ENCODE measurements around the gene IL1RAPL2. TPM values are rescaled to one million over a fixed set of nuclear protein-coding genes. Genes with fewer than 3 reads are reported as not detected.
"Not testable (repeated sequence)": the region's sequence is repeated elsewhere in the genome, so short reads cannot be mapped to it uniquely, and the experiment has no call there.

Gene IL1RAPL2
- total and polyA plus RNA-seq, 7 donors, result not detected

- 60 to 92% (median 88%) methylated on average over 1 of the region's 1 CpG for WGBS, 3 donors
- Histone ChIP-seq H3K4me3 (no peak overlapping the region), H3K4me1 (no peaks in the 10 kb centered on the region), H3K27me3 (ENCODE audit: insufficient read depth in 3 of 3, low read length in 2 of 3) (peaks cover 0 to 7% (median 0%) of the 10 kb centered on the region in 3 donors), H3K36me3 (ENCODE audit: insufficient read depth in 1 of 2, low read depth in 1 of 2) (no peaks in the 10 kb centered on the region), H3K9me3 (no peaks in the 10 kb centered on the region), H3K27ac (no peak overlapping the region)
- DNase-seq (no peak), ATAC-seq (peak in 3 of 4 donors; percentile 48 to 64 (median 61))
- no peak for TF ChIP-seq CTCF (IDR thresholded peaks at IDR 0.05)
- intact Hi-C loops (cut with DNase I), result no loop called here
Measured at GRCh38 chrX:105018865-105019264, 452.9 kb downstream of the IL1RAPL2 start.

GRCh38 chrX:105028962-105029361 is 463.0 kb downstream of the IL1RAPL2 start:
- H3K4me3 ChIP-seq; H3K27ac ChIP-seq; H3K27me3 ChIP-seq (ENCODE audit: insufficient read depth in 3 of 3, low read length in 2 of 3); DNase-seq; H3K9me3 ChIP-seq; intact Hi-C loops (cut with DNase I); H3K36me3 ChIP-seq (ENCODE audit: insufficient read depth in 1 of 2, low read depth in 1 of 2); ATAC-seq; H3K4me1 ChIP-seq: not testable (repeated sequence)
- 66 to 92% (median 91%) methylated on average over 2 of the region's 3 CpGs for WGBS, 3 donors

GRCh38 chrX:105038672-105039328 is 472.8 kb downstream of the IL1RAPL2 start:
- Histone ChIP-seq H3K36me3 (ENCODE audit: insufficient read depth in 1 of 2, low read depth in 1 of 2) (no peaks in the 10 kb centered on the region), H3K4me1 (no peaks in the 10 kb centered on the region), H3K27ac (no peak overlapping the region), H3K4me3 (no peak overlapping the region), H3K27me3 (ENCODE audit: insufficient read depth in 3 of 3, low read length in 2 of 3) (no peaks in the 10 kb centered on the region), H3K9me3 (no peaks in the 10 kb centered on the region)
- DNase-seq (no peak), ATAC-seq (no peak)
- no peak for TF ChIP-seq CTCF (IDR thresholded peaks at IDR 0.05)
- intact Hi-C loops (cut with DNase I), result no loop called here

- no peak for DNase-seq
- peaks cover 0 to 7% (median 0%) of the 10 kb centered on the region in 3 donors for H3K27me3 ChIP-seq (ENCODE audit: insufficient read depth in 3 of 3, low read length in 2 of 3)
- H3K4me3 ChIP-seq, result no peak overlapping the region
- WGBS, 3 donors, result 76 to 95% (median 86%) methylated on average over 5 to 7 of the region's 7 CpGs
- H3K9me3 ChIP-seq, result peaks cover 11% of the 10 kb centered on the region
- no peaks in the 10 kb centered on the region for H3K36me3 ChIP-seq (ENCODE audit: insufficient read depth in 1 of 2, low read depth in 1 of 2)
- H3K4me1 ChIP-seq, result no peaks in the 10 kb centered on the region
- H3K27ac ChIP-seq, result no peak overlapping the region
- ATAC-seq, result no peak
- TF ChIP-seq CTCF (IDR thresholded peaks at IDR 0.05), result no peak
- intact Hi-C loops (cut with DNase I), result no loop called here
Measured at GRCh38 chrX:105050921-105051320, 484.9 kb downstream of the IL1RAPL2 start.

GRCh38 chrX:105051364-105051763 is 485.4 kb downstream of the IL1RAPL2 start:
- H3K27me3 ChIP-seq (ENCODE audit: insufficient read depth in 3 of 3, low read length in 2 of 3), result peaks cover 0 to 7% (median 0%) of the 10 kb centered on the region in 3 donors
- DNase-seq, result peak in 1 of 2 donors; percentile 34
- H3K36me3 ChIP-seq (ENCODE audit: insufficient read depth in 1 of 2, low read depth in 1 of 2), result no peaks in the 10 kb centered on the region
- no peak for ATAC-seq
- intact Hi-C loops (cut with DNase I), result no loop called here
- no peak overlapping the region for H3K4me3 ChIP-seq
- no peak overlapping the region for H3K27ac ChIP-seq
- 78 to 95% (median 82%) methylated on average over 7 to 10 of the region's 10 CpGs for WGBS, 3 donors
- peaks cover 11% of the 10 kb centered on the region for H3K9me3 ChIP-seq
- TF ChIP-seq CTCF (IDR thresholded peaks at IDR 0.05), result no peak
- H3K4me1 ChIP-seq, result no peaks in the 10 kb centered on the region

Data from psoas muscle (tissue), 8 donors.